GM18858 (cell line): ENCODE measurements around the gene ATN1.
"Not testable (repeated sequence)": the region's sequence is repeated elsewhere in the genome, so short reads cannot be mapped to it uniquely, and the experiment has no call there.

Experiments
- ATAC-seq: cut with Tn5 transposase; IDR thresholded peaks from one replicate; pipeline ENCODE4 v1.9.1; 2021; ENCODE audit not compliant: unreplicated experiment

ATN1 gene, protein sequence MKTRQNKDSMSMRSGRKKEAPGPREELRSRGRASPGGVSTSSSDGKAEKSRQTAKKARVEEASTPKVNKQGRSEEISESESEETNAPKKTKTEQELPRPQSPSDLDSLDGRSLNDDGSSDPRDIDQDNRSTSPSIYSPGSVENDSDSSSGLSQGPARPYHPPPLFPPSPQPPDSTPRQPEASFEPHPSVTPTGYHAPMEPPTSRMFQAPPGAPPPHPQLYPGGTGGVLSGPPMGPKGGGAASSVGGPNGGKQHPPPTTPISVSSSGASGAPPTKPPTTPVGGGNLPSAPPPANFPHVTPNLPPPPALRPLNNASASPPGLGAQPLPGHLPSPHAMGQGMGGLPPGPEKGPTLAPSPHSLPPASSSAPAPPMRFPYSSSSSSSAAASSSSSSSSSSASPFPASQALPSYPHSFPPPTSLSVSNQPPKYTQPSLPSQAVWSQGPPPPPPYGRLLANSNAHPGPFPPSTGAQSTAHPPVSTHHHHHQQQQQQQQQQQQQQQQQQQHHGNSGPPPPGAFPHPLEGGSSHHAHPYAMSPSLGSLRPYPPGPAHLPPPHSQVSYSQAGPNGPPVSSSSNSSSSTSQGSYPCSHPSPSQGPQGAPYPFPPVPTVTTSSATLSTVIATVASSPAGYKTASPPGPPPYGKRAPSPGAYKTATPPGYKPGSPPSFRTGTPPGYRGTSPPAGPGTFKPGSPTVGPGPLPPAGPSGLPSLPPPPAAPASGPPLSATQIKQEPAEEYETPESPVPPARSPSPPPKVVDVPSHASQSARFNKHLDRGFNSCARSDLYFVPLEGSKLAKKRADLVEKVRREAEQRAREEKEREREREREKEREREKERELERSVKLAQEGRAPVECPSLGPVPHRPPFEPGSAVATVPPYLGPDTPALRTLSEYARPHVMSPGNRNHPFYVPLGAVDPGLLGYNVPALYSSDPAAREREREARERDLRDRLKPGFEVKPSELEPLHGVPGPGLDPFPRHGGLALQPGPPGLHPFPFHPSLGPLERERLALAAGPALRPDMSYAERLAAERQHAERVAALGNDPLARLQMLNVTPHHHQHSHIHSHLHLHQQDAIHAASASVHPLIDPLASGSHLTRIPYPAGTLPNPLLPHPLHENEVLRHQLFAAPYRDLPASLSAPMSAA (N-terminal part only)

DNA sequence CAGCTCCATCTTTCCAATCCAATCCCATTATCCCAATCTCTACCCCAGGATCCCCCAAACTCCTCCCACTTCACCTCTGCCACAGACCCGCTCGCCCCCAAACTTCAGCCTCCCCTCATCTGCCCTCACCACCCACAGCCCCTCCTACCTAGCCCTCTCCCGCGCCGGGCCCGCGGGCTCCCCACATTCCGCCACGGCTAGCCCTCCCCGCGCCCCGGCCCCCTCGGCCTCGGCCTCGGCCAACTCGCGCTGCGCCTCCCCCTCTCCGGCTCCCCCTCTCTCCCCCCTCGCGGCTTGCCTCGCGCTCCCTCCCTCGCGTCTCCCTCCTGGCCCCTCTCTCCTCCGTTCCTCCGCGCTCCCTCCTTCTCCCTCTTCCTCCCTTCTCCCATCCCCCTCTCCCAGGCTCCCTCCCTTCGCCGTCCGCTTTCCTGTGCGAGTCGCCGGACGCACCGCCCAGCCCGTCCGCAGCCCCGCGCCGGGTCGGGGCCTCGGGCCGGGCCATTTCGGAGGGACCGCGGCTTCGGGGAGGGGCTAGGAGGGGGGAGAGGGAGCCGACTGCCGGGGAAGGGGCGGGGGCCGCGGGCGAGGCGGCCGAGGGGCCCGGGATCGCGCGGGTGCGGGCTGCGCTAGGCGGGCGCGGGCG is at the start of gene ATN1:
TSS of gene ATN1 (plus strand) at position 581 of the 643 bp plus-strand sequence. CDS start 6,043 bp downstream, outside the sequence.
- no peak for ATAC-seq

- not testable (repeated sequence) for ATAC-seq
Measured at GRCh38 chr12:6879824-6880223, 47.9 kb upstream of the ATN1 start.

- ATAC-seq, result no peak
Measured at GRCh38 chr12:6883252-6883651, 44.5 kb upstream of the ATN1 start.

DNA sequence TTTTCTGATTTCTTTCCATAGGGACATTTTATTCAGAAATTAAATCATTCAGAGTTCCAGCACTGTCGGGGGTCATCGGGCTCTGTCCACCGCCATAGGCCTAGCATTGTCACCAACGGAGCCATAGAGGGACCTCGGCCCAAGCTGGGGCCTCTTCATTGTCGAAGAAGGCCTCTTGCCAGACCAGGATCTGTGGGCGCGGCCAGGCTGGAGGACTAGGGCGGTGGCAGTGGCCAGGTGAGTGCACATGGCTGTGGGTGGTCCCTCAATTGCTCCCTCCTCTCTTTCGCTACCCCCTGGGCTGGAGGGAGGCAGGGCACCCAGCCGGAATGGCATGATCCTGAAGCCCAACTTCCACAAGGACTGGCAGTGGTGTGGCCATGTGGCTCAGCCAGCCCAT is 44.1 kb upstream of the ATN1 start:
- ATAC-seq, result no peak

DNA sequence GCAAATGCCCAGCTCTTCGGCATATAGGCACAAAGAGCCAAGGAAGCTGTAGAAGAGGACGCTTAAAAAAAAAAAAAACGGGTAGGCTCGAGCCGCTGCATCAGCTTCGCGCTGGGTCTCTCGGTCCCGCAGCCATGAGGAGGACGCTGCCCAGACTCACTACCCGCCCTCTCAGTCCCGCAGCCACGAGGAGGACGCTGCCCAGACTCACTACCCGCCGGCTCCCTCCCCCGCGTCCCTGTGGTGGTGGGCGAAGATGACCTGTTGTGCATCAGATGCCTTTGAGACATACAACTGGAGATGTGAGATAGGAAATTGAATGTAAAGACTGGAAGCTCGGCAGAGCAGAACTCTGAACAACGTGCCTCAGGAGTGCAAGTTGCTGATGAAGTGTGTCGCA is 43.2 kb upstream of the ATN1 start:
- no peak for ATAC-seq

- not testable (repeated sequence) for ATAC-seq
Measured at GRCh38 chr12:6886206-6886999, 41.4 kb upstream of the ATN1 start.

DNA sequence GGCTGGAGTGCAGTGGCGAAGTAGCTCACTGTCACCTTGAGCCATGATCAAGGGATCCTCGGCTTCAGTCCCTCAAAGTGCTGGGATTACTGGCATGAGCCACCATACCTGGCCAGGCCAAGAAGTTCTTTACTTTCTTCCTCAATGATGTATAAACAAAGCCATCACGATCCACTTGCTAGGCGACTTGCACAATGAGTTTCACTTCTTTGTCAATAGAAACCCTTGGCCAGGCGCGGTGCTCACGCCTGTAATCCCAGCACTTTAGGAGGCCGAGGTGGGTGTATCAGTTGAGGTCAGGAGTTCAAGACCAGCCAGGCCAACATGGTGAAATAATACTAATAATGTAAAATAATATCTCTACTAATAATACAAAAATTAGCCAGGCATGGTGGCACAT is 40.3 kb upstream of the ATN1 start:
- ATAC-seq, result no peak

DNA sequence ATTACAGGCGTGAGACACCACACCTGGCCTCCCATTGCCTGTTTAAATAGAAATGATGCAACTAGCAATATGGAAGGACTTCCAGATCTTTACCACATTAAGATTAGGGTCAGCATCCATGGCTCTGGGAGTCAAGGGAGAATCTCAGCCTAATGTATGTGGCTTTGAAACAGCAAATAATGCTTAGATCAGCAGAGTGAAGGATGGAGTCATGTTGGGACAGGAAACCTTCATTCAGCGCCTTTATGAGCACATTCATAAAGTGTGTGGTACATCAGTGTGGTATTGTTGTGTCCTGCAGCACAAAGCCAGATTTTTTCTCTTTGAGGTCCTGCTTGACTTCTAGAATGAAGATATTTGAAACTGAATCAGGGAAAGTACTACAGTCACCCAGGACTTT is 39.4 kb upstream of the ATN1 start:
- ATAC-seq, result no peak

GRCh38 chr12:6888794-6889193 is 39.0 kb upstream of the ATN1 start:
- not testable (repeated sequence) for ATAC-seq

GRCh38 chr12:6889775-6890573 is 37.8 kb upstream of the ATN1 start:
- ATAC-seq, result not testable (repeated sequence)

- ATAC-seq, result peak; percentile 86
Measured at GRCh38 chr12:6890789-6891645, 36.7 kb upstream of the ATN1 start.

GRCh38 chr12:6891646-6892001 is 36.1 kb upstream of the ATN1 start:
- ATAC-seq, result no peak

DNA sequence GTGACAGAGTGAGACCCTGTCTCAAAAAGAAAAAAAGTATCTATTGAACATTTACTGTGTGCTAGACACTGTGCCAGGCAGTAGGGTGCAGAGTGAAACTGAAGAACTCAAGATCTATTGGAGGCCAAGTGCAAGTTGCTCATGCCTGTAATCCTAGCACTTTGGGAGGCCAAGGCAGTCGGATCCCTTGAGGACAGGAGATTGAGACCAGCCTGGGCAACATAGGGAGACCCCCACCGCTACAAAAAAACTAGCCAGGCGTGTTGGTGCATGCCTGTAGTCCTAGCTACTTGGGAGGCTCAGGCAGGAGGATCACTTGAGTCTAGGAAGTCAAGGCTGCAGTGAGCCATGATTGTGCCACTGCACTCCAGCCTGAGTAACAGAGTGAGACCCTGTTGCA is 35.1 kb upstream of the ATN1 start:
- ATAC-seq, result not testable (repeated sequence)

GRCh38 chr12:6894321-6894720 is 33.4 kb upstream of the ATN1 start:
- no peak for ATAC-seq

GRCh38 chr12:6896846-6897435 is 30.8 kb upstream of the ATN1 start:
- ATAC-seq, result no peak

GRCh38 chr12:6899427-6899826 is 28.3 kb upstream of the ATN1 start:
- no peak for ATAC-seq

GRCh38 chr12:6899837-6900519 is 27.8 kb upstream of the ATN1 start:
- ATAC-seq, result no peak
